Measurements from ENCODE around the gene CYTL1. TPM values are rescaled to one million over a fixed set of nuclear protein-coding genes. Genes with fewer than 3 reads are reported as not detected.

The CYTL1 gene
- total RNA-seq, 1 donor from 2014 or later = 6.9 TPM

GRCh38 chr4:5039800-5040199 lies 20.5 kb upstream of the CYTL1 start:
- Mint-ChIP-seq H3K36me3 (no peaks in the 10 kb centered on the region), H3K27me3 (peaks cover 26% of the 10 kb centered on the region), H3K4me3 (no peak overlapping the region), H3K27ac (no peak overlapping the region), H3K4me1 (ENCODE audit: unreplicated experiment) (peaks cover 13% of the 10 kb centered on the region), H3K9me3 (no peaks in the 10 kb centered on the region)
- no peak for TF ChIP-seq CTCF (conservative IDR thresholded peaks at IDR 0.05)
- DNase-seq (ENCODE audit: extremely low spot score, unreplicated experiment) = no peak

GRCh38 chr4:5037553-5038551 lies 18.6 kb upstream of the CYTL1 start:
- H3K4me1 Mint-ChIP-seq (ENCODE audit: unreplicated experiment) = peaks cover 27% of the 10 kb centered on the region
- H3K4me3 Mint-ChIP-seq = no peak overlapping the region
- no peak for DNase-seq (ENCODE audit: extremely low spot score, unreplicated experiment)
- TF ChIP-seq CTCF (conservative IDR thresholded peaks at IDR 0.05) = no peak
- H3K27ac Mint-ChIP-seq = no peak overlapping the region
- peaks cover 19% of the 10 kb centered on the region for H3K27me3 Mint-ChIP-seq
- H3K9me3 Mint-ChIP-seq = no peaks in the 10 kb centered on the region
- H3K36me3 Mint-ChIP-seq = no peaks in the 10 kb centered on the region

- Mint-ChIP-seq H3K27ac (no peak overlapping the region), H3K4me1 (ENCODE audit: unreplicated experiment) (peaks cover 31% of the 10 kb centered on the region), H3K27me3 (peaks cover 19% of the 10 kb centered on the region), H3K9me3 (no peaks in the 10 kb centered on the region), H3K4me3 (peak overlapping the region; percentile 41), H3K36me3 (no peaks in the 10 kb centered on the region)
- no peak for TF ChIP-seq CTCF (conservative IDR thresholded peaks at IDR 0.05)
- DNase-seq (ENCODE audit: extremely low spot score, unreplicated experiment) = no peak
These were observed 17.0 kb upstream of the CYTL1 start for GRCh38 chr4:5036239-5036638.

GRCh38 chr4:5034206-5034605 lies 14.9 kb upstream of the CYTL1 start:
- H3K27me3 Mint-ChIP-seq = peaks cover 30% of the 10 kb centered on the region
- no peaks in the 10 kb centered on the region for H3K36me3 Mint-ChIP-seq
- peaks cover 31% of the 10 kb centered on the region for H3K4me1 Mint-ChIP-seq (ENCODE audit: unreplicated experiment)
- H3K4me3 Mint-ChIP-seq = peak overlapping the region; percentile 40
- no peak overlapping the region for H3K27ac Mint-ChIP-seq
- peaks cover 3% of the 10 kb centered on the region for H3K9me3 Mint-ChIP-seq
- no peak for TF ChIP-seq CTCF (conservative IDR thresholded peaks at IDR 0.05)
- DNase-seq (ENCODE audit: extremely low spot score, unreplicated experiment) = no peak

- TF ChIP-seq CTCF (conservative IDR thresholded peaks at IDR 0.05) = no peak
- Mint-ChIP-seq H3K36me3 (no peaks in the 10 kb centered on the region), H3K27me3 (peaks cover 38% of the 10 kb centered on the region), H3K4me3 (no peak overlapping the region), H3K4me1 (ENCODE audit: unreplicated experiment) (peaks cover 31% of the 10 kb centered on the region), H3K9me3 (peaks cover 3% of the 10 kb centered on the region), H3K27ac (no peak overlapping the region)
- DNase-seq (ENCODE audit: extremely low spot score, unreplicated experiment) = no peak
These were observed 14.1 kb upstream of the CYTL1 start for GRCh38 chr4:5033281-5033841.

All from type B pancreatic cell (in vitro differentiated cells).